ENCODE results near the gene IFI27L1. TPM values are rescaled to one million over a fixed set of nuclear protein-coding genes. Genes with fewer than 3 reads are reported as not detected.

IFI27L1 gene
- total and polyA plus RNA-seq, 2 of the 13 experiments (the other 11 are each of a cell fraction or from before 2014, with no cell fraction given): 11.9 to 19.0 TPM

DNA sequence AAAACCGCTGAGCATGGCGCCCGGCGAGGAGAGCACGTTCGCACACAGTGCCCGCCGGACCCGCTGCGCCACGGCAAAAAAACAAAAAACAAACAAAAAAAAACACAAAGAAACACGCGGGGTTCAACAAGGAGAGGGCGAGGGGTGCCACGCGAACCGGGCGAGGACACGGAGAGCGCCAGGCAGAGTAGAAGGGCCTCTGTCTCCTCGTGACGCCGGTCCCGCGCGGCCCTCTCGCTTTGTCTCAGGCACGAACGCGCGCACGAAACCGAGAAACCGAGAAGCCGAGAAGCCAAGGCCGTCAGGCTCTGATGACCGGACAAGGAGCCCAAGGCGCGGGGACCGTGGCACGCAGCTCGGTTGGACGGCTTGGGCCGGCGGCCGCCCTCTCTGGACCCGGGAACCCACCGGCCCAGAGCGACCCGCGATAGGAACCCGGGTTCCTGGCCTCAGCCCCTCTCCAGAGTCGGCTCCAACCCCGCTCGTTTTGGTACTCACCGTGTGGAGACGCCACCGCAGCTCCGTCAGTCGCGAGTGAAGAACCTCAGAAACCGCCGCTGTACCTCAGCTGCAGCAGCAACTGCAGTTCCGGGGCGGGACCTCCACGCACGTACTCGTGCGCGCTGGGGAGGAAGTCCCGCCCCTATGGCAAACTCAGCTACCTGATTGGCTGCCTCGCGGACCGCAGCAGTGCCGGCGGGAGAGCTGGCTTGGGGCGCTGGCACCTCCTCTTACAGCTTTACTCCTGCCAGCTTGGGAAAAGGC is at the start of gene IFI27L1, which contains the start of gene DDX24 (continued):
- TF ChIP-seq, protein P1, sequence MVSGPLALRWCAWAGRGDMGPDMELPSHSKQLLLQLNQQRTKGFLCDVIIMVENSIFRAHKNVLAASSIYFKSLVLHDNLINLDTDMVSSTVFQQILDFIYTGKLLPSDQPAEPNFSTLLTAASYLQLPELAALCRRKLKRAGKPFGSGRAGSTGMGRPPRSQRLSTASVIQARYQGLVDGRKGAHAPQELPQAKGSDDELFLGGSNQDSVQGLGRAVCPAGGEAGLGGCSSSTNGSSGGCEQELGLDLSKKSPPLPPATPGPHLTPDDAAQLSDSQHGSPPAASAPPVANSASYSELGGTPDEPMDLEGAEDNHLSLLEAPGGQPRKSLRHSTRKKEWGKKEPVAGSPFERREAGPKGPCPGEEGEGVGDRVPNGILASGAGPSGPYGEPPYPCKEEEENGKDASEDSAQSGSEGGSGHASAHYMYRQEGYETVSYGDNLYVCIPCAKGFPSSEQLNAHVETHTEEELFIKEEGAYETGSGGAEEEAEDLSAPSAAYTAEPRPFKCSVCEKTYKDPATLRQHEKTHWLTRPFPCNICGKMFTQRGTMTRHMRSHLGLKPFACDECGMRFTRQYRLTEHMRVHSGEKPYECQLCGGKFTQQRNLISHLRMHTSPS (CRISPR knock-in tag; IDR thresholded peaks at IDR 0.05; ENCODE audit: low read depth): peak; percentile 50; the same call in 1 of the 2 replicates
- TF ChIP-seq ZNF746 (CRISPR knock-in tag; IDR thresholded peaks at IDR 0.05): 0 out of 2 replicates have a peak, but pooled peaks have one; percentile 34
- TF ChIP-seq MEF2D (CRISPR knock-in tag; IDR thresholded peaks at IDR 0.05): 0 out of 2 replicates have a peak, but pooled peaks have one; percentile 18
- TF ChIP-seq SSRP1 (CRISPR knock-in tag; IDR thresholded peaks at IDR 0.05): no peak
- 0 out of 2 replicates have a peak, but pooled peaks have one; percentile 56 for TF ChIP-seq NFATC3 (CRISPR knock-in tag; IDR thresholded peaks at IDR 0.05)
- peak; percentile 91 for TF ChIP-seq RBM39 (IDR thresholded peaks at IDR 0.05; ENCODE audit: low read depth, low read length, poor library complexity, severe bottlenecking)
- TF ChIP-seq, protein P2, sequence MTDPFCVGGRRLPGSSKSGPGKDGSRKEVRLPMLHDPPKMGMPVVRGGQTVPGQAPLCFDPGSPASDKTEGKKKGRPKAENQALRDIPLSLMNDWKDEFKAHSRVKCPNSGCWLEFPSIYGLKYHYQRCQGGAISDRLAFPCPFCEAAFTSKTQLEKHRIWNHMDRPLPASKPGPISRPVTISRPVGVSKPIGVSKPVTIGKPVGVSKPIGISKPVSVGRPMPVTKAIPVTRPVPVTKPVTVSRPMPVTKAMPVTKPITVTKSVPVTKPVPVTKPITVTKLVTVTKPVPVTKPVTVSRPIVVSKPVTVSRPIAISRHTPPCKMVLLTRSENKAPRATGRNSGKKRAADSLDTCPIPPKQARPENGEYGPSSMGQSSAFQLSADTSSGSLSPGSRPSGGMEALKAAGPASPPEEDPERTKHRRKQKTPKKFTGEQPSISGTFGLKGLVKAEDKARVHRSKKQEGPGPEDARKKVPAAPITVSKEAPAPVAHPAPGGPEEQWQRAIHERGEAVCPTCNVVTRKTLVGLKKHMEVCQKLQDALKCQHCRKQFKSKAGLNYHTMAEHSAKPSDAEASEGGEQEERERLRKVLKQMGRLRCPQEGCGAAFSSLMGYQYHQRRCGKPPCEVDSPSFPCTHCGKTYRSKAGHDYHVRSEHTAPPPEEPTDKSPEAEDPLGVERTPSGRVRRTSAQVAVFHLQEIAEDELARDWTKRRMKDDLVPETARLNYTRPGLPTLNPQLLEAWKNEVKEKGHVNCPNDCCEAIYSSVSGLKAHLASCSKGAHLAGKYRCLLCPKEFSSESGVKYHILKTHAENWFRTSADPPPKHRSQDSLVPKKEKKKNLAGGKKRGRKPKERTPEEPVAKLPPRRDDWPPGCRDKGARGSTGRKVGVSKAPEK (CRISPR knock-in tag; IDR thresholded peaks at IDR 0.05; ENCODE audit: borderline replicate concordance): peak; percentile 22; the same call in 1 of the 2 replicates
- TF ChIP-seq, protein P3, sequence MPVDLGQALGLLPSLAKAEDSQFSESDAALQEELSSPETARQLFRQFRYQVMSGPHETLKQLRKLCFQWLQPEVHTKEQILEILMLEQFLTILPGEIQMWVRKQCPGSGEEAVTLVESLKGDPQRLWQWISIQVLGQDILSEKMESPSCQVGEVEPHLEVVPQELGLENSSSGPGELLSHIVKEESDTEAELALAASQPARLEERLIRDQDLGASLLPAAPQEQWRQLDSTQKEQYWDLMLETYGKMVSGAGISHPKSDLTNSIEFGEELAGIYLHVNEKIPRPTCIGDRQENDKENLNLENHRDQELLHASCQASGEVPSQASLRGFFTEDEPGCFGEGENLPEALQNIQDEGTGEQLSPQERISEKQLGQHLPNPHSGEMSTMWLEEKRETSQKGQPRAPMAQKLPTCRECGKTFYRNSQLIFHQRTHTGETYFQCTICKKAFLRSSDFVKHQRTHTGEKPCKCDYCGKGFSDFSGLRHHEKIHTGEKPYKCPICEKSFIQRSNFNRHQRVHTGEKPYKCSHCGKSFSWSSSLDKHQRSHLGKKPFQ (CRISPR knock-in tag; IDR thresholded peaks at IDR 0.05; ENCODE audit: insufficient replicate concordance): peak; percentile 39
- no peak for TF ChIP-seq ZNF552 (CRISPR knock-in tag; IDR thresholded peaks at IDR 0.05; ENCODE audit: borderline replicate concordance)
- no peak for TF ChIP-seq TCF7L2 (IDR thresholded peaks at IDR 0.05; ENCODE audit: low read depth, low read length)
- TF ChIP-seq SMC3 (IDR thresholded peaks at IDR 0.05; ENCODE audit: low read length): 0 out of 2 replicates have a peak, but pooled peaks have one; percentile 7
- TF ChIP-seq ATF7 (IDR thresholded peaks at IDR 0.05): no peak
- no peak for TF ChIP-seq ATF7 (CRISPR knock-in tag; IDR thresholded peaks at IDR 0.05)
- peak; percentile 6; the same call in 1 of the 2 replicates for TF ChIP-seq TEF (CRISPR knock-in tag; IDR thresholded peaks at IDR 0.05)
- TF ChIP-seq ZNF383 (CRISPR knock-in tag; IDR thresholded peaks at IDR 0.05; ENCODE audit: borderline replicate concordance): no peak
- 0 out of 2 replicates have a peak, but pooled peaks have one; percentile 44 for TF ChIP-seq ZBTB38 (CRISPR knock-in tag; IDR thresholded peaks at IDR 0.05)
- TF ChIP-seq MTA3 (CRISPR knock-in tag; IDR thresholded peaks at IDR 0.05): no peak
- peak; percentile 83 to 89 for TF ChIP-seq POLR2A (IDR thresholded peaks at IDR 0.05; ENCODE audit: insufficient read depth in 1 of 2, low read depth in 2 of 2, low read length in 2 of 2)
- TF ChIP-seq ZNF766 (CRISPR knock-in tag; IDR thresholded peaks at IDR 0.05; ENCODE audit: borderline replicate concordance): 0 out of 2 replicates have a peak, but pooled peaks have one; percentile 42
- no peak for TF ChIP-seq ZFP1 (CRISPR knock-in tag; IDR thresholded peaks at IDR 0.05)
- TF ChIP-seq RXRB (CRISPR knock-in tag; IDR thresholded peaks at IDR 0.05; ENCODE audit: borderline replicate concordance): no peak; the same call in 1 of the 2 replicates
- TF ChIP-seq ZMYM3 (CRISPR knock-in tag; IDR thresholded peaks at IDR 0.05): no peak
